ENCODE measurements around the gene UVRAG. TPM values are rescaled to one million over a fixed set of nuclear protein-coding genes. Genes with fewer than 3 reads are reported as not detected.
"Not testable (repeated sequence)": the region's sequence is repeated elsewhere in the genome, so short reads cannot be mapped to it uniquely, and the experiment has no call there.

The UVRAG gene
- total and polyA plus RNA-seq, 4 donors = 4.4 to 15.1 (median 10.0) TPM

- H3K9ac ChIP-seq (ENCODE audit: low read depth in 1 of 2, low read length in 2 of 2) = no peak overlapping the region
- 90% methylated on average over 5 of the region's 5 CpGs for WGBS
- TF ChIP-seq NR2F2 (IDR thresholded peaks at IDR 0.05) (no peak), SP1 (IDR thresholded peaks at IDR 0.05) (no peak), FOXA2 (IDR thresholded peaks at IDR 0.05) (no peak), RAD21 (IDR thresholded peaks at IDR 0.05) (no peak), JUND (IDR thresholded peaks at IDR 0.05) (no peak), GABPA (IDR thresholded peaks at IDR 0.05 in 1 of 2, conservative IDR thresholded peaks at IDR 0.05 in 1 of 2) (no peak), YY1 (IDR thresholded peaks at IDR 0.05) (no peak), FOXA1 (IDR thresholded peaks at IDR 0.05) (no peak)
- TF ChIP-seq, protein P1, sequence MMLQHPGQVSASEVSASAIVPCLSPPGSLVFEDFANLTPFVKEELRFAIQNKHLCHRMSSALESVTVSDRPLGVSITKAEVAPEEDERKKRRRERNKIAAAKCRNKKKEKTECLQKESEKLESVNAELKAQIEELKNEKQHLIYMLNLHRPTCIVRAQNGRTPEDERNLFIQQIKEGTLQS (IDR thresholded peaks at IDR 0.05) = no peak
- H3K4me1 ChIP-seq (ENCODE audit: control insufficient read depth in 4 of 4, insufficient read depth in 4 of 4, low read length in 3 of 4) = peaks cover 0 to 3% (median 0%) of the 10 kb centered on the region in 4 donors
- H3K9me3 ChIP-seq (ENCODE audit: control insufficient read depth in 4 of 4, low read length in 3 of 4) = peaks cover 0 to 9% (median 3%) of the 10 kb centered on the region in 4 donors
- H3K27me3 ChIP-seq (ENCODE audit: control insufficient read depth in 4 of 4, insufficient read depth in 4 of 4, low read length in 3 of 4) = no peaks in the 10 kb centered on the region
- no peak for DNase-seq (ENCODE audit: low spot score)
- H3K27ac ChIP-seq (ENCODE audit: low read depth in 1 of 2, low read length in 2 of 2) = no peak overlapping the region
- no peaks in the 10 kb centered on the region for H3K36me3 ChIP-seq (ENCODE audit: control insufficient read depth in 4 of 4, insufficient read depth in 3 of 4, low read depth in 1 of 4, low read length in 3 of 4)
- no peak overlapping the region for H3K4me3 ChIP-seq (ENCODE audit: low read depth in 1 of 3, low read length in 3 of 3)
Measured at GRCh38 chr11:75969626-75970308, 154.8 kb downstream of the UVRAG start.

- H3K4me1 ChIP-seq (ENCODE audit: control insufficient read depth in 4 of 4, insufficient read depth in 4 of 4, low read length in 3 of 4); H3K9me3 ChIP-seq (ENCODE audit: control insufficient read depth in 4 of 4, low read length in 3 of 4): not testable (repeated sequence)
- 98% methylated on average over 3 of the region's 3 CpGs for WGBS
Measured at GRCh38 chr11:75973710-75974109, 158.7 kb downstream of the UVRAG start.

GRCh38 chr11:75979075-75979474, 164.1 kb downstream of the UVRAG start:
- not testable (repeated sequence) for DNase-seq (ENCODE audit: low spot score); H3K9me3 ChIP-seq (ENCODE audit: control insufficient read depth in 4 of 4, low read length in 3 of 4); H3K27ac ChIP-seq (ENCODE audit: low read depth in 1 of 2, low read length in 2 of 2); H3K9ac ChIP-seq (ENCODE audit: low read depth in 1 of 2, low read length in 2 of 2); H3K4me1 ChIP-seq (ENCODE audit: control insufficient read depth in 4 of 4, insufficient read depth in 4 of 4, low read length in 3 of 4); H3K36me3 ChIP-seq (ENCODE audit: control insufficient read depth in 4 of 4, insufficient read depth in 3 of 4, low read depth in 1 of 4, low read length in 3 of 4); H3K27me3 ChIP-seq (ENCODE audit: control insufficient read depth in 4 of 4, insufficient read depth in 4 of 4, low read length in 3 of 4); H3K4me3 ChIP-seq (ENCODE audit: low read depth in 1 of 3, low read length in 3 of 3)
- WGBS = 96% methylated on average over 6 of the region's 6 CpGs

More at GRCh38 chr11:75973710-75974109, 158.7 kb downstream of the UVRAG start:
- not testable (repeated sequence) for DNase-seq (ENCODE audit: low spot score); H3K9ac ChIP-seq (ENCODE audit: low read depth in 1 of 2, low read length in 2 of 2); H3K36me3 ChIP-seq (ENCODE audit: control insufficient read depth in 4 of 4, insufficient read depth in 3 of 4, low read depth in 1 of 4, low read length in 3 of 4); H3K27me3 ChIP-seq (ENCODE audit: control insufficient read depth in 4 of 4, insufficient read depth in 4 of 4, low read length in 3 of 4); H3K27ac ChIP-seq (ENCODE audit: low read depth in 1 of 2, low read length in 2 of 2); H3K4me3 ChIP-seq (ENCODE audit: low read depth in 1 of 3, low read length in 3 of 3)

GRCh38 chr11:75979479-75980027, 164.5 kb downstream of the UVRAG start:
- not testable (repeated sequence) for H3K36me3 ChIP-seq (ENCODE audit: control insufficient read depth in 4 of 4, insufficient read depth in 3 of 4, low read depth in 1 of 4, low read length in 3 of 4); H3K9ac ChIP-seq (ENCODE audit: low read depth in 1 of 2, low read length in 2 of 2); H3K4me1 ChIP-seq (ENCODE audit: control insufficient read depth in 4 of 4, insufficient read depth in 4 of 4, low read length in 3 of 4); H3K4me3 ChIP-seq (ENCODE audit: low read depth in 1 of 3, low read length in 3 of 3); H3K9me3 ChIP-seq (ENCODE audit: control insufficient read depth in 4 of 4, low read length in 3 of 4); H3K27ac ChIP-seq (ENCODE audit: low read depth in 1 of 2, low read length in 2 of 2); H3K27me3 ChIP-seq (ENCODE audit: control insufficient read depth in 4 of 4, insufficient read depth in 4 of 4, low read length in 3 of 4); DNase-seq (ENCODE audit: low spot score)
- WGBS = 97% methylated on average over 22 of the region's 22 CpGs

GRCh38 chr11:75980031-75980430, 165.0 kb downstream of the UVRAG start:
- Histone ChIP-seq H3K36me3 (ENCODE audit: control insufficient read depth in 4 of 4, insufficient read depth in 3 of 4, low read depth in 1 of 4, low read length in 3 of 4) (peaks cover 0 to 8% (median 1%) of the 10 kb centered on the region in 4 donors), H3K27me3 (ENCODE audit: control insufficient read depth in 4 of 4, insufficient read depth in 4 of 4, low read length in 3 of 4) (no peaks in the 10 kb centered on the region), H3K9me3 (ENCODE audit: control insufficient read depth in 4 of 4, low read length in 3 of 4) (no peaks in the 10 kb centered on the region), H3K4me3 (ENCODE audit: low read depth in 1 of 3, low read length in 3 of 3) (no peak overlapping the region), H3K9ac (ENCODE audit: low read depth in 1 of 2, low read length in 2 of 2) (no peak overlapping the region), H3K4me1 (ENCODE audit: control insufficient read depth in 4 of 4, insufficient read depth in 4 of 4, low read length in 3 of 4) (no peaks in the 10 kb centered on the region), H3K27ac (ENCODE audit: low read depth in 1 of 2, low read length in 2 of 2) (no peak overlapping the region)
- WGBS = 98% methylated on average over 2 of the region's 2 CpGs
- DNase-seq (ENCODE audit: low spot score) = no peak
- TF ChIP-seq RXRA (IDR thresholded peaks at IDR 0.05) (no peak), YY1 (IDR thresholded peaks at IDR 0.05) (no peak), EGR1 (IDR thresholded peaks at IDR 0.05; ENCODE audit: low read depth in 2 of 2) (no peak), GABPA (IDR thresholded peaks at IDR 0.05 in 1 of 2, conservative IDR thresholded peaks at IDR 0.05 in 1 of 2) (no peak), SP1 (IDR thresholded peaks at IDR 0.05) (no peak)
- TF ChIP-seq, protein P2, sequence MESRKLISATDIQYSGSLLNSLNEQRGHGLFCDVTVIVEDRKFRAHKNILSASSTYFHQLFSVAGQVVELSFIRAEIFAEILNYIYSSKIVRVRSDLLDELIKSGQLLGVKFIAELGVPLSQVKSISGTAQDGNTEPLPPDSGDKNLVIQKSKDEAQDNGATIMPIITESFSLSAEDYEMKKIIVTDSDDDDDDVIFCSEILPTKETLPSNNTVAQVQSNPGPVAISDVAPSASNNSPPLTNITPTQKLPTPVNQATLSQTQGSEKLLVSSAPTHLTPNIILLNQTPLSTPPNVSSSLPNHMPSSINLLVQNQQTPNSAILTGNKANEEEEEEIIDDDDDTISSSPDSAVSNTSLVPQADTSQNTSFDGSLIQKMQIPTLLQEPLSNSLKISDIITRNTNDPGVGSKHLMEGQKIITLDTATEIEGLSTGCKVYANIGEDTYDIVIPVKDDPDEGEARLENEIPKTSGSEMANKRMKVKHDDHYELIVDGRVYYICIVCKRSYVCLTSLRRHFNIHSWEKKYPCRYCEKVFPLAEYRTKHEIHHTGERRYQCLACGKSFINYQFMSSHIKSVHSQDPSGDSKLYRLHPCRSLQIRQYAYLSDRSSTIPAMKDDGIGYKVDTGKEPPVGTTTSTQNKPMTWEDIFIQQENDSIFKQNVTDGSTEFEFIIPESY (IDR thresholded peaks at IDR 0.05) = no peak
